Large intestine (tissue), 3 donors: ENCODE results near the gene TNRC6B. TPM values are rescaled to one million over a fixed set of nuclear protein-coding genes. Genes with fewer than 3 reads are reported as not detected.
"Not testable (repeated sequence)": the region's sequence is repeated elsewhere in the genome, so short reads cannot be mapped to it uniquely, and the experiment has no call there.

ENCODE experiments used
- DNase-seq, 2 donors: peaks; one replicate each; pipeline versions ENCODE4 v3.0.0 to v3.0.0-alpha.2; 2013
- H3K27ac ChIP-seq: one replicate; pipeline ENCODE4 v1.5.1; 2013; ENCODE audit warnings: low read length
- H3K27me3 ChIP-seq: 2 replicates; pipeline ENCODE4 v1.6.1; 2013; ENCODE audit warnings: low read length; ENCODE audit not compliant: control insufficient read depth, insufficient read depth
- H3K36me3 ChIP-seq: 2 replicates; pipeline ENCODE4 v1.6.1; 2013; ENCODE audit warnings: low read length; ENCODE audit not compliant: control insufficient read depth, insufficient read depth
- H3K4me1 ChIP-seq: one replicate; pipeline ENCODE4 v1.6.1; 2013; ENCODE audit warnings: low read length; ENCODE audit not compliant: control insufficient read depth, insufficient read depth
- H3K4me3 ChIP-seq: one replicate; pipeline ENCODE4 v1.5.1; 2013; ENCODE audit warnings: low read length
- H3K9me3 ChIP-seq: one replicate; pipeline ENCODE4 v1.6.1; 2013; ENCODE audit warnings: mild to moderate bottlenecking, low read depth, low read length, moderate library complexity; ENCODE audit not compliant: control insufficient read depth
- WGBS: methylation state at CpG from one replicate; pipeline ENCODE4 v1.1.5; 2013; ENCODE audit warnings: low lambda C conversion rate; ENCODE audit not compliant: insufficient coverage; 5-methylcytosine and 5-hydroxymethylcytosine counted together
- polyA plus RNA-seq: library from polyadenylated mRNA; unstranded; fragments of 120-200 nt; gene quantifications from one replicate; pipeline ENCODE4 v1.2.1, GENCODE V29; 2013

TNRC6B gene
- polyA plus RNA-seq, 1 donor: 8.3 TPM

DNA sequence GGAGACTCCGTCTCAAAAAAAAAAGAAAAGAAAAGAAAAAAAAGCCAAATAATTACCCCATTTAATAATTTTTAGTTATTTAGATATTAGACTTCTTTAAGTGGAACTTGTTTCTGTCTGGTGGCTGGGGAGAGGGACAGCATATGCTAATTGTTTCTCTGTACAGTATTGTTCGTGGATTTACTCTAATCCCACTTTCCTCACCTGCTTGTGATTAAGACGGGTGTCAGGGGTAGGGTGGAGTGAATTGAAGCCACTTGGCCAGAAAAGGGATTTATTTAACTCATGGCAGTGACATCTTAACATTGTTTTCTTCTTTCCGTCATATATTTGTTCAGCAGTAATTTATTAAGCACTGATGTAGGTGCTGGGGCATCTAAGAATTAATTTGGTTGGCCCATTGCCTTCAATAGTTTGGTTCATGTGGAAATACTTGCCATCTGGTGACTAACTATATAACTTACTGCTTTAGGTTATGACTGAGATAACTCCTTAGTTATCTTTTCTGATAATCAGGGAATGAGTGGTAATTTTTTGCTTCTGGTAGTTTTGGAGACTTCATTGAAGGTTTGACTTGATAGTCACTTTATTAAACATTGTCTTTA is 4.6 kb downstream of the TNRC6B start:
- Histone ChIP-seq H3K36me3 (no peaks in the 10 kb centered on the region), H3K27ac (peak overlapping the region; percentile 8), H3K27me3 (no peaks in the 10 kb centered on the region), H3K9me3 (no peaks in the 10 kb centered on the region), H3K4me3 (no peak overlapping the region), H3K4me1 (peaks cover 19% of the 10 kb centered on the region)
- DNase-seq: no peak
- 40% methylated on average over 1 of the region's 4 CpGs for WGBS

DNA sequence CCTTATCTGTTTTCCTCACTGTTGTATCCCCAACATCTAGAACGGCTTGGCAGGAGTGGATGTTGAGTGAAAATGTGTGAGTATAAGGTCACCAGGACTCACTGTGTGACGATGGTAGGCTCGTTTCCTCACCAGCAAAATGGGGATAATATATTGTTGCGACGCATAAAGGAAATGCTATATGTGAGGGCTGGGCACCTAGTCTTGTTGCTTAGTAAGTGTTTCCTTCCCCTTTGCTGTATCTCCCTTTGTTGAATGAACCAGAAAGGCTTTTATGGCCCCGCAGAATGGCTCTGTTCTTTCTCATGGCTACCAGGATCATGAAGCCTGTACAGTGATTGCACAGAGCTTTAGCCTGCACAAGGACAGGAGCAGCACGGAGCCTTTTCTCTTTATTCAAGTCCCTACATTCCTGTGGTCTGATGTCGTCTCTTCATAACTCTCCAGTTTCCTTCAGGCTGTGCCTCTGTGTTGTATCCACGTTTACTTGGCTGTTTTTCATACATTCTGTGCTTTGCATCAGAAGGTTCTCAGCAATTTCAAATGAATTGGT is 5.4 kb downstream of the TNRC6B start:
- Histone ChIP-seq H3K4me1 (peaks cover 19% of the 10 kb centered on the region), H3K4me3 (no peak overlapping the region), H3K27me3 (no peaks in the 10 kb centered on the region), H3K36me3 (no peaks in the 10 kb centered on the region), H3K9me3 (no peaks in the 10 kb centered on the region), H3K27ac (peak overlapping the region; percentile 7)
- 10% methylated on average over 2 of the region's 9 CpGs for whole genome bisulfite sequencing
- peak in 1 of 2 donors; percentile 48 for DNase-seq

DNA sequence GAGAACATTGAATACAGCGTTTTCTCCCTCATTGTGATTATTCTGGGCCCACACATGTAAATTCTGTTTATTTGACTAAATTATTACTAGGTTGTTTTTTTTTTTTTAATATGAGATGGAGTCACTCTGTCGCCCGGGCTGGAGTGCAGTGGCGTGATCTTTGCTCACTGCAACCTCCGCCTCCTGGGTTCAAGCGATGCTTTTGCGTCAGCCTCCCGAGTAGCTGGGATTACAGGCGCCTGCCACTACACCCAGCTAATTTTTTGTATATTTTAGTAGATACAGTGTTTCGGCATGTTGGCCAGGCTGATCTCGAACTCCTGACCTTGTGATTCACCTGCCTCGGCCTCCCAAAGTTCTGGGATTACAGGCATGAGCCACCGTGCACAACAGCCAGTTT is 5.9 kb downstream of the TNRC6B start:
- not testable (repeated sequence) for H3K9me3 ChIP-seq, DNase-seq, H3K27ac ChIP-seq, H3K4me3 ChIP-seq, H3K27me3 ChIP-seq, H3K36me3 ChIP-seq
- H3K4me1 ChIP-seq: peaks cover 19% of the 10 kb centered on the region
- no CpG with 5 or more reads among the region's 13 CpGs for WGBS

DNA sequence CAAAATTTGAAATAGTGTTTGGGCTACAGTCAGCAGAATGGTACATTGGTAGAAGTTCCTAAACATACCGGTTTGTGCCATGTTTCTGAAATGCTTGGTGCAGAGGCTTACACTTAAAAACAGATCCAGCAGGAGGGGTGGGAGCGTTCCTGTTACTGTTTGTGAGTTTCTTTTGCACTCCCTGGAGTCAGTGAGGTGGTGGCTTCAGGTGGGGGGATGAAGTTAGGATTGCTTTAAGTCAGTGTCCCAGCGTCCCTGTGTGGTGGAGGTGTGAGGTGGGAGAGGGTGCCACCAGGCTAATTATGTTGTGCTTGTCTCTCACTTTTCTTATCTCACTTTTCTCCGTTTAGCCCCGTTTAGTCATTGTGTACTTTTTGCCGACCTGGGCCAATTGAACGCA is 9.7 kb downstream of the TNRC6B start:
- Histone ChIP-seq H3K4me1 (peaks cover 14% of the 10 kb centered on the region), H3K9me3 (no peaks in the 10 kb centered on the region), H3K36me3 (no peaks in the 10 kb centered on the region), H3K27ac (no peak overlapping the region), H3K27me3 (no peaks in the 10 kb centered on the region), H3K4me3 (no peak overlapping the region)
- 3% methylated on average over 4 of the region's 7 CpGs for WGBS
- no peak for DNase-seq

DNA sequence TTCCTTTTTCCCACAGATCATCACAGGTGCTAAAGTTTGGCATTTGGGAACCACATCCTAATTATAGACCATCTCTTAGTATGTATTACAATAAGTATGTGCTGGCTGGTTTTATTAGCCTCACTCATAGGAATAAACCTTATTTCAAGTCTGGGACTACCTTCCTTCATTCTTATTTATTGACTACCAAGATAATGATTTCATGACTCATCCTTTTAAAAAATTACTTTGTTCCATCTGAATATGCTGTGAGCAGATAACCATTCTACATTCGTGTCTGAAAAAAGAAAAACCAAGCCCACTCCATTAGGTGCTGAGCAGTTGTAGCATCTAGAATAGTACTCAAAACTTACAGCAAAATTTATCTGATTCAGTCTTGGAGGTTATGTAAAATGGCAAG is 12.3 kb downstream of the TNRC6B start:
- no CpG with 5 or more reads among the region's 1 CpG for WGBS
- H3K9me3 ChIP-seq: no peaks in the 10 kb centered on the region
- no peaks in the 10 kb centered on the region for H3K27me3 ChIP-seq
- no peak for DNase-seq
- H3K4me1 ChIP-seq: peaks cover 19% of the 10 kb centered on the region
- no peak overlapping the region for H3K4me3 ChIP-seq
- no peaks in the 10 kb centered on the region for H3K36me3 ChIP-seq
- H3K27ac ChIP-seq: peak overlapping the region; percentile 55

DNA sequence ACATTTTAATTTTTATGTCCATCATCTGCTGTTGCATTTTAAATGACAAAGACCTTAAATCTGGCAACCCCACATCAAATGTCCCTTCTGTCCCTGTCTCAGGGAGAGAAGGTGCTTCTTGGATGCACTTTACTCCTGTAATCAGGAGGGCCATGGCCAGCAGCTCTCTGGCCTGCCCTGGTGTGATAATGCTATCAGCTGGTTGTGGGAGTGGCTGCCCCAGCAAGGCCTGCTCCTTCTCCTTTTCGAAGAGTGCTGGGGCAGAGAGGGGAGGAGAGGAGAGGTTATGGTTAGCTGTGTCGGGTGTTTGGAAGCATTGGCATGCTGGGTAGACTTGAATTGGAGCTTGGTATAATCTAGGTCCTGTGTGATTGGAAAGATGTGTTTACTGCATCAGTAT is 12.8 kb downstream of the TNRC6B start:
- WGBS: no CpG with 5 or more reads among the region's 2 CpGs
- Histone ChIP-seq H3K27me3 (no peaks in the 10 kb centered on the region), H3K36me3 (no peaks in the 10 kb centered on the region), H3K4me1 (peaks cover 19% of the 10 kb centered on the region), H3K9me3 (no peaks in the 10 kb centered on the region), H3K4me3 (no peak overlapping the region), H3K27ac (peak overlapping the region; percentile 55)
- DNase-seq: peak; percentile 72 to 82

DNA sequence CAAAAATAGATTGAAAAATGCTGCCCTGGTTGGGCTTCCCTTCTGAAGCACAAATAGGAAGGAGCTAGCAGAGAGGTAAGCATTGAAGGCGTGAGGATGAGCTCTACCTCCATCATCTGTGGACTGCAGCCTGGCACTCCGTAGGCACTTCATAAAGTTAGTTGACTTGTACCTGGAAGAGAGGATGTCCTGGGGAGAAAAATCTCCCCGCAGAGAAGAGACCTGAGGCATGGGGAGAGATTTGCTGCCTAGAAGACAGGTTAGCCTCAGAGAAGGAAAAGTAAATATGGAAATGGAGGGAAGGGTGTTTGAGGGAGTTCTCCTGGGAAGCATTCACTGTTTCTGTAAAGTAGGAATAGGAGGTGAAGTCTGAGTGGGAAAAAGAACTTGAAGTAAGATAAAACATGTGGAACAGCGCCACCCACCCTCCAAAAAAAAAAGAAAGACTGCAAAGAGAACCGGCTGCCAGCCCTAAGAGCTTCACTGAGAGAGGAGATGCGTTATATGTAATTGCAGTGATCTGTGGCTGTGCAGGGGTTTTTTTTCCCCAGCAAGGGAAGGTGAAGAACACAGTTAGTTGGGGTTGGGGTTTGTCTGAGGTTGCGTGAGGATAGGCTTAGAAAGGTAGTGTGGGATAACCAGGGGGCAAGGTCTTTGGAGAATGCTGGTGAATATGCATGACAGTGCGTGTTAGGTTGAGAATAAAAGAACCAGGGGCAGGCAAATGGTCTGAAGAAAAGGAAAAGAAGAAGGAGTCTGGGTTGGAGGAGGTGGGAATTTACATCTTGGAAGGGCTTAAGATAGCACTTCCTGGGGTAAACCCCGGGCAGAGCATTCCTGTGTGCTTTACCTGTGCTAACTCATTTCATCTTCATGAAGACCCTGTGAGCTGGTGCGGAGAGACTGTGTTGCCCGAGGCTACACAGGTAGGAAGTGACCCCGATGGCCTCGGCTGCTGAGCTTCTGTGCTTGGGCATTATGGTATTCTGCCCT is 16.0 kb downstream of the TNRC6B start:
- H3K4me3 ChIP-seq: no peak overlapping the region
- 69% methylated on average over 5 of the region's 13 CpGs for WGBS
- no peak for DNase-seq
- no peak overlapping the region for H3K27ac ChIP-seq
- peaks cover 19% of the 10 kb centered on the region for H3K4me1 ChIP-seq
- no peaks in the 10 kb centered on the region for H3K9me3 ChIP-seq
- no peaks in the 10 kb centered on the region for H3K27me3 ChIP-seq
- no peaks in the 10 kb centered on the region for H3K36me3 ChIP-seq

DNA sequence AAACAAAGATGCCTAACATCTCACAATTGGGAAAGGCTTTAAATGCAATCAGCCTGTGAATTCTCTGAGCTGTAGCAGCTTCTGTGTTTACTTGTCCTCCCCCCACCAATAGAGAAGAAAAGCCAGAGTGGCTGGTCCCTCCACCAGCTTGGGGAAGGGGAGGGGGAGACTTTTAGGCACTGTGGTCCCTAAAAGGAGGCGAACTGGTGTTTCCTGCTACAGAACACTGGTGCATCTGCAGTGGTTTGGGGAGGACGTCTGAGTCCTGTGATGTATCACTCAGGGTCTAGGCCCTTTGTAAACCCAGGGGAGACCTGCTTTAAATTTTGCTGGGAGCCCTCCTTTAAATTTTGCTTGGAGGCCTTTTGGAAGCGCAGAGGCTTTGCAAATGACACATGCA is 16.9 kb downstream of the TNRC6B start:
- peaks cover 19% of the 10 kb centered on the region for H3K4me1 ChIP-seq

DNA sequence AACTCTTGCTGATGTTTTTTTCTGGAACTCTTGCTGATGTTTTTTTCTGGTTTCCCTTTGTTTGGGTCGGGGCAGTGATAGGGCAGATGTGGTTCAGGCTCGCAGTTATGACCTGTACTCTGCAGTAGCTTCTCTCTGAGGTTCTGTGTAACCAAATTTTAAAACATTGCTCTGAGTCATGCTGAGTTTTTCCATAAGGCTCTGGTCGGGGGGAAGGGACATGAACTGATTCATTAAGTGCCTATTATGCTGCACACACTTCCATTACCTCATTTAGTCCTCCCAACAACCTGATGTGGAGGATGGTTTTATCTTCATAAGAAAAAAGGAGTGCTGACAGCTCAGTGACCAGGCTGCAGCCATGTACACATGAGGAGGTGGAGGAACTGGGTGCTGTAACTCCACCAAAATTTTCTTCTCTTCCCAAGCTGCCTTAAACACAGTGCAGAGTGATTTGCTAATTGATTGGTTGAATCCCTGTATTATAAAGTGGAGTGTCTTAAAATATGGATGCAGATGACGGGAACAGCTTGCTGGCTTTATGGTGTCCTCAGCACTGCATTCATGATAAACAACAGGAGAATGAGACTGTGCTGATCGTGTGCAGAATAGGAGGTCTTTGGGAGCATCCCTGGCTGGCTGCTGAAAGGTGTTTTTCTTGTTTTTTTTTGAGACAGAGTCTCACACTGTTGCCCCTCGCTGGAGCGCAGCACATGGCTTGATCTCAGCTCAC is 19.1 kb downstream of the TNRC6B start:
- no peaks in the 10 kb centered on the region for H3K27me3 ChIP-seq
- DNase-seq: no peak
- H3K36me3 ChIP-seq: no peaks in the 10 kb centered on the region
- no peaks in the 10 kb centered on the region for H3K9me3 ChIP-seq
- no CpG with 5 or more reads among the region's 7 CpGs for WGBS
- peaks cover 5% of the 10 kb centered on the region for H3K4me1 ChIP-seq
- H3K27ac ChIP-seq: peak overlapping the region; percentile 8
- no peak overlapping the region for H3K4me3 ChIP-seq

More for the DNA sequence above, 16.9 kb downstream of the TNRC6B start:
- no peaks in the 10 kb centered on the region for H3K9me3 ChIP-seq
- no peaks in the 10 kb centered on the region for H3K36me3 ChIP-seq
- no peak for DNase-seq
- H3K27ac ChIP-seq: no peak overlapping the region
- no CpG with 5 or more reads among the region's 3 CpGs for WGBS
- H3K27me3 ChIP-seq: no peaks in the 10 kb centered on the region
- no peak overlapping the region for H3K4me3 ChIP-seq

DNA sequence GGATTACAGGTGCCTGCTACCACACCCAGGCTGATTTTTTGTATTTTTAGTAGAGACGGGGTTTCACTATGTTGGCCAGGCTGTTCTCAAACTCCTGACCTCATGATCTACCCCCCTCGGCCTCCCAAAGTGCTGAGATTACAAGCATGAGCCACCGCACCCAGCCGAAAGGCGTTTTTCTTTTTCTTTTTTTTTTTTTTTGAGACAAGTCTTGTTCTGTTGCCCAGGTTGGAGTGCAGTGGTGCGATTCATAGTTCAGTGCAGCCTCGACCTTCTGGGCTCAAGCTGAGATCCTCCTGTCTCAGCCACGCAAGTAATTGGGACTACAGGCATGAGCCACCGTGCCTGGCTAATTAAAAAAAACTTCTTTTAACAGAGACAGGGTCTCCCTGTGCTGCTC is 19.7 kb downstream of the TNRC6B start:
- not testable (repeated sequence) for H3K4me3 ChIP-seq, DNase-seq, H3K36me3 ChIP-seq, H3K9me3 ChIP-seq, H3K4me1 ChIP-seq, H3K27ac ChIP-seq, H3K27me3 ChIP-seq
- no CpG with 5 or more reads among the region's 9 CpGs for WGBS
